ENCODE data around the gene ATM. TPM values are rescaled to one million over a fixed set of nuclear protein-coding genes. Genes with fewer than 3 reads are reported as not detected.
A peak's percentile ranks its signal among the peaks of the same experiment; 100 is the strongest.
"Not testable (repeated sequence)": the region's sequence is repeated elsewhere in the genome, so short reads cannot be mapped to it uniquely, and the experiment has no call there.

ATM gene
- total RNA-seq, 2 experiments from 2014 or later: 65.6 to 65.7 TPM

- DNase-seq: no peak
- Mint-ChIP-seq H3K27me3 (no peaks in the 10 kb centered on the region), H3K36me3 (peaks cover 33% of the 10 kb centered on the region), H3K9me3 (no peaks in the 10 kb centered on the region), H3K4me3 (no peak overlapping the region), H3K4me1 (peaks cover 2% of the 10 kb centered on the region), H3K27ac (no peak overlapping the region)
Measured at GRCh38 chr11:108351468-108351867, 128.6 kb downstream of the ATM start.

DNA sequence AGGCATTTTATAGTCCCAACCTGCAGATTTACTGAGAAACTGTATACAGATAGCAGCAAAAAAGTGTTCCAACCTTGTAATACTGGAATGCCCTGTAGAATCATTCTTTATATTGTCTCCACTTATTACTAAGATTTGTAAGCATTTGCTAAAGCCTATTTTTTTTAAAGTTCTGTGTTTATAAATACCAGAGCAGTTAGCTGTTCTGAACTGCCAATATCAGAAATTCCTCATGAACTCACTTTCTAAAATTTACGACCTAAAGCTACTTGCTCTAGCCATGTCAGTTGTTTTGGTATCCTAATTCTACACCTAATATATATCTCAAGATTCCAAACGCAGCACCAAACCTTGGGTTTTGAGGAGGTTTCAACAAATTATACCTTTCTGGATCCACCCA is 141.3 kb downstream of the ATM start:
- Mint-ChIP-seq H3K36me3 (peaks cover 31% of the 10 kb centered on the region), H3K27me3 (no peaks in the 10 kb centered on the region), H3K27ac (peak overlapping the region; percentile 30), H3K4me1 (peaks cover 4% of the 10 kb centered on the region), H3K4me3 (no peak overlapping the region), H3K9me3 (peaks cover 4% of the 10 kb centered on the region)
- no peak for DNase-seq

DNA sequence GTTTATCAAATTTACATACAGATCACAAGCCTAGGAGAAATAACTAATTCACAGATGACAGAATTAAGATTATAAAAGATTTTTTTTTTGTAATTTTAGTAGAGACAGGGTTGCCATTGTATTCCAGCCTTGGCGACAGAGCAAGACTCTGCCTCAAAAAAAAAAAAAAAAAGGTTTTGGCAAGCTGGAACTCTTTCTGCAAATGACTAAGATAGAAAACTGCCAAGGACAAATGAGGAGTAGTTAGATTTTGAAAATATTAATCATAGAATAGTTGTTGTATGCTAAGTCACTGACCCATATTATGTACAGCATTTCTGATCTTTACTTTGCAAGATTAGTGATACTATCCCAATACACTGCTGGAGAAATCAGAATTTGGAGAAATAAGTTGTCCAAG is 145.3 kb downstream of the ATM start:
- Mint-ChIP-seq H3K27me3 (no peaks in the 10 kb centered on the region), H3K27ac (no peak overlapping the region), H3K36me3 (peaks cover 48% of the 10 kb centered on the region), H3K9me3 (peaks cover 7% of the 10 kb centered on the region), H3K4me1 (peaks cover 10% of the 10 kb centered on the region), H3K4me3 (no peak overlapping the region)
- no peak for DNase-seq

DNA sequence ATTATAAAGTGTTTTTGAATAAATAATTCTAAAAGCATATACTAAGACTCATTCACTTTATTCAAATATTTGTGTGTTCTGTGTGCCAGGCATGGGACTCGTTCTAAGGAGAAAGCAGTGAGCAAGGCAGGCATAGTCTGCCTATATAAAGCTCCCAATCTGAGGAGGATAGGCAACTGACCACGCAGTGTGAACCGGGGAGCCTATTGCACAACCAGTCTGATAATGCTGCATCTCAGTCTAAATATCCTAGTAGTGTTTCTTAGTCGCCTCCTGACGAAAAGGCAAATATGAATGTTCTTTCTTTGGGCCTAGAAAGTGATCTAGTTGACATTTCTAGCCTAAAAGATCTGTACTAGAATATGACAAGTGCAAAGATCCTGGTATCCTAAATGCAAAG is 146.2 kb downstream of the ATM start:
- H3K4me1 Mint-ChIP-seq: peaks cover 10% of the 10 kb centered on the region
- peaks cover 50% of the 10 kb centered on the region for H3K36me3 Mint-ChIP-seq
- H3K27me3 Mint-ChIP-seq: no peaks in the 10 kb centered on the region
- H3K27ac Mint-ChIP-seq: no peak overlapping the region
- peaks cover 11% of the 10 kb centered on the region for H3K9me3 Mint-ChIP-seq
- no peak for DNase-seq
- H3K4me3 Mint-ChIP-seq: no peak overlapping the region

GRCh38 chr11:108370315-108370714 is 147.4 kb downstream of the ATM start:
- Mint-ChIP-seq H3K36me3 (peaks cover 47% of the 10 kb centered on the region), H3K9me3 (peaks cover 13% of the 10 kb centered on the region), H3K4me1 (peaks cover 10% of the 10 kb centered on the region), H3K27me3 (no peaks in the 10 kb centered on the region), H3K27ac (no peak overlapping the region), H3K4me3 (no peak overlapping the region)
- no peak for DNase-seq

GRCh38 chr11:108370990-108371389 is 148.1 kb downstream of the ATM start:
- Mint-ChIP-seq H3K27ac (no peak overlapping the region), H3K36me3 (peaks cover 44% of the 10 kb centered on the region), H3K27me3 (no peaks in the 10 kb centered on the region), H3K9me3 (peaks cover 13% of the 10 kb centered on the region), H3K4me1 (peaks cover 10% of the 10 kb centered on the region), H3K4me3 (no peak overlapping the region)
- no peak for DNase-seq

- Mint-ChIP-seq H3K36me3 (peaks cover 29% of the 10 kb centered on the region), H3K9me3 (peaks cover 13% of the 10 kb centered on the region)
- H3K4me1 Mint-ChIP-seq, H3K4me3 Mint-ChIP-seq, H3K27me3 Mint-ChIP-seq, H3K27ac Mint-ChIP-seq, DNase-seq: not testable (repeated sequence)
Measured at GRCh38 chr11:108373505-108373904, 150.6 kb downstream of the ATM start.

- H3K4me3 Mint-ChIP-seq: no peak overlapping the region
- no peaks in the 10 kb centered on the region for H3K4me1 Mint-ChIP-seq
- H3K36me3 Mint-ChIP-seq: peaks cover 2% of the 10 kb centered on the region
- H3K27ac Mint-ChIP-seq: no peak overlapping the region
- H3K9me3 Mint-ChIP-seq: no peaks in the 10 kb centered on the region
- no peak for DNase-seq
- H3K27me3 Mint-ChIP-seq: no peaks in the 10 kb centered on the region
Measured at GRCh38 chr11:108388576-108388975, 165.7 kb downstream of the ATM start.

GRCh38 chr11:108392353-108392752 is 169.5 kb downstream of the ATM start:
- no peak overlapping the region for H3K27ac Mint-ChIP-seq
- no peaks in the 10 kb centered on the region for H3K27me3 Mint-ChIP-seq
- no peaks in the 10 kb centered on the region for H3K4me1 Mint-ChIP-seq
- no peaks in the 10 kb centered on the region for H3K9me3 Mint-ChIP-seq
- H3K4me3 Mint-ChIP-seq: no peak overlapping the region
- H3K36me3 Mint-ChIP-seq: peaks cover 2% of the 10 kb centered on the region
- no peak for DNase-seq

DNA sequence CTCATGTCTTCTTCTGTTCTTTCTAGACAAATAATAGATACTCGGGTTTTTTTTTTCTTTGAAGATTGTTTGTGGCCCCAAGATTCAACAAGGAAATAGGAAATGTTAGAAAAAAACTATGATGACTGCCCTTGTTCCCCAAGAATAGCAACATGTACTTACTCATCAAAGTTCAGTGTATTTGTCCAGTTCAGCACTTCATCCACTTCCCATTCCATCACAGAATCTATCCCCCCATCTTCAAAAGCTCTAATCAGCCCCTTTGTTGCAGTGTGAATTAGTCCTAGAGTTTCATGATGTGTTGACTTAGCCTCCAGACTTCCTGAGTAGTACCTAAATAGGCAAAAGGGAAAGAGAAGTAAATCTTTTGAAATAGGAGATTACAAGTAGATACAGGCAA is 170.2 kb downstream of the ATM start:
- H3K4me1 Mint-ChIP-seq: no peaks in the 10 kb centered on the region
- no peak for DNase-seq
- no peaks in the 10 kb centered on the region for H3K9me3 Mint-ChIP-seq
- H3K27me3 Mint-ChIP-seq: no peaks in the 10 kb centered on the region
- no peak overlapping the region for H3K4me3 Mint-ChIP-seq
- no peak overlapping the region for H3K27ac Mint-ChIP-seq
- H3K36me3 Mint-ChIP-seq: peaks cover 2% of the 10 kb centered on the region

GRCh38 chr11:108394744-108395284 is 171.9 kb downstream of the ATM start:
- Mint-ChIP-seq H3K4me1 (no peaks in the 10 kb centered on the region), H3K9me3 (no peaks in the 10 kb centered on the region), H3K36me3 (peaks cover 2% of the 10 kb centered on the region), H3K4me3 (no peak overlapping the region), H3K27ac (no peak overlapping the region), H3K27me3 (no peaks in the 10 kb centered on the region)
- DNase-seq: no peak

GRCh38 chr11:108396672-108397071 is 173.8 kb downstream of the ATM start:
- not testable (repeated sequence) for H3K4me1 Mint-ChIP-seq, H3K9me3 Mint-ChIP-seq, H3K27ac Mint-ChIP-seq, DNase-seq, H3K27me3 Mint-ChIP-seq, H3K36me3 Mint-ChIP-seq, H3K4me3 Mint-ChIP-seq

DNA sequence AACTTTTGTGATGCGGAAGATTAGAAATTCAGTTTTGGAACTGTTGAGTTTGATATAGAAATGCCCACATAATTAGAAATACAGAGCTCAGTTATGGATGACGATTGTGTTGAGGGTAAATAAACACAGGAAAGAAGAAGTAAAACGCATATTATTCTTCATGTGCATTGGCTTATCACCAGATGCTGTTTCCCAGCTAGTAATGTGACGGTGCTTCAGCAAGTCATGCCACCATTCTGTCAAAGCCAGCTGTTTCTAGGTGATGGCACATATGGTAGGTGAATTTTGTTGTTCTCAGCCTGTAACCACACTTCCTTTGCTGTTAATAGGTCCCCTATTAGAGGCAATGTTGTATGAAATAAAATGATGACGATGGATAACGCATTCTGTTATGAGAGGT is 175.6 kb downstream of the ATM start:
- Mint-ChIP-seq H3K36me3 (no peaks in the 10 kb centered on the region), H3K9me3 (no peaks in the 10 kb centered on the region), H3K27me3 (no peaks in the 10 kb centered on the region), H3K27ac (no peak overlapping the region), H3K4me1 (no peaks in the 10 kb centered on the region), H3K4me3 (no peak overlapping the region)
- no peak for DNase-seq

- DNase-seq: no peak
- no peaks in the 10 kb centered on the region for H3K9me3 Mint-ChIP-seq
Measured at GRCh38 chr11:108402241-108402640, 179.4 kb downstream of the ATM start.

GRCh38 chr11:108403052-108403451 is 180.2 kb downstream of the ATM start:
- no peaks in the 10 kb centered on the region for H3K9me3 Mint-ChIP-seq
- H3K36me3 Mint-ChIP-seq: no peaks in the 10 kb centered on the region
- no peaks in the 10 kb centered on the region for H3K4me1 Mint-ChIP-seq
- no peak overlapping the region for H3K4me3 Mint-ChIP-seq
- DNase-seq: no peak
- no peak overlapping the region for H3K27ac Mint-ChIP-seq
- H3K27me3 Mint-ChIP-seq: no peaks in the 10 kb centered on the region

More at GRCh38 chr11:108402241-108402640, 179.4 kb downstream of the ATM start:
- no peaks in the 10 kb centered on the region for H3K36me3 Mint-ChIP-seq
- no peaks in the 10 kb centered on the region for H3K27me3 Mint-ChIP-seq
- H3K27ac Mint-ChIP-seq: no peak overlapping the region
- H3K4me3 Mint-ChIP-seq: no peak overlapping the region
- H3K4me1 Mint-ChIP-seq: no peaks in the 10 kb centered on the region

GRCh38 chr11:108405706-108406105 is 182.8 kb downstream of the ATM start:
- DNase-seq: no peak
- Mint-ChIP-seq H3K9me3 (no peaks in the 10 kb centered on the region), H3K36me3 (peaks cover 2% of the 10 kb centered on the region), H3K27me3 (no peaks in the 10 kb centered on the region), H3K27ac (no peak overlapping the region), H3K4me1 (no peaks in the 10 kb centered on the region), H3K4me3 (no peak overlapping the region)

GRCh38 chr11:108414958-108415357 is 192.1 kb downstream of the ATM start:
- H3K9me3 Mint-ChIP-seq: peaks cover 10% of the 10 kb centered on the region
- no peak for DNase-seq
- no peaks in the 10 kb centered on the region for H3K4me1 Mint-ChIP-seq
- no peak overlapping the region for H3K27ac Mint-ChIP-seq
- H3K4me3 Mint-ChIP-seq: no peak overlapping the region
- H3K27me3 Mint-ChIP-seq: no peaks in the 10 kb centered on the region
- H3K36me3 Mint-ChIP-seq: no peaks in the 10 kb centered on the region

All from activated naive CD8-positive, alpha-beta T cell treated with anti-CD3 and anti-CD28 coated beads for 36 hours (primary cell).